Calu3 (cell line): Measurements from ENCODE around the gene REM2. TPM values are rescaled to one million over a fixed set of nuclear protein-coding genes. Genes with fewer than 3 reads are reported as not detected.

Experiments used
- BruUV-seq: library from RNA; stranded (reverse); fragments of 400-500 nt; replicated peaks from 2 replicates; lab custom pipeline; 2021; lab: Mats Ljungman, UMichigan
- CTCF ChIA-PET: fragments of 300-600 bp; sonication (Branson Sonifier 250); formaldehyde crosslinking; loops from one replicate; lab custom pipeline; 2022; ENCODE audit warnings: antibody characterized with exemption; lab: Charles Lee
- DNase-seq: peaks from one replicate; pipeline ENCODE4 v3.0.0; 2022
- H3K27ac Mint-ChIP-seq: one replicate; pipeline ENCODE4 v1.8.0; 2022; ENCODE audit warnings: mixed read lengths; ENCODE audit not compliant: unreplicated experiment
- H3K27me3 Mint-ChIP-seq: one replicate; pipeline ENCODE4 v1.8.0; 2022; ENCODE audit warnings: mixed read lengths; ENCODE audit not compliant: unreplicated experiment
- H3K36me3 Mint-ChIP-seq: one replicate; pipeline ENCODE4 v1.8.0; 2022; ENCODE audit warnings: mild to moderate bottlenecking, moderate library complexity, mixed read lengths; ENCODE audit not compliant: insufficient read depth, unreplicated experiment
- H3K4me1 Mint-ChIP-seq: one replicate; pipeline ENCODE4 v1.8.0; 2022; ENCODE audit warnings: mild to moderate bottlenecking, low read depth, mixed read lengths; ENCODE audit not compliant: unreplicated experiment
- H3K4me3 Mint-ChIP-seq: one replicate; pipeline ENCODE4 v1.8.0; 2022; ENCODE audit warnings: mild to moderate bottlenecking, low read depth, moderate library complexity, mixed read lengths; ENCODE audit not compliant: unreplicated experiment
- H3K9me3 Mint-ChIP-seq: one replicate; pipeline ENCODE4 v1.8.0; 2022; ENCODE audit warnings: low read depth, mixed read lengths; ENCODE audit not compliant: unreplicated experiment
- CTCF ChIP-seq: fragments of 200-600 bp; IDR thresholded peaks from one replicate; pipeline ENCODE4 v1.8.0; 2022; ENCODE audit warnings: antibody characterized with exemption; ENCODE audit not compliant: unreplicated experiment
- intact Hi-C: fragments of 100-400 bp; cut with micrococcal nuclease; formaldehyde crosslinking; loops from one replicate; pipeline ENCODE4 v1.10.0; 2022; ENCODE audit not compliant: unreplicated experiment
- total RNA-seq: library from RNA; stranded (reverse); gene quantifications from 2 replicates; pipeline ENCODE4 v1.2.3, GENCODE V29; 2022

The REM2 gene
- total RNA-seq, 1 experiment from 2014 or later = 0.85 TPM

- Mint-ChIP-seq H3K4me3 (no peak overlapping the region), H3K27me3 (peaks cover under 1% of the 10 kb centered on the region), H3K27ac (no peak overlapping the region), H3K4me1 (no peaks in the 10 kb centered on the region), H3K9me3 (no peaks in the 10 kb centered on the region), H3K36me3 (no peaks in the 10 kb centered on the region)
- TF ChIP-seq CTCF = no peak
- BruUV-seq = no TSS peak
- CTCF ChIA-PET = no interaction called here
- intact Hi-C loops = no loop called here
- DNase-seq = no peak
Observed at GRCh38 chr14:22844221-22845102, 38.6 kb upstream of the REM2 start.

- H3K9me3 Mint-ChIP-seq = no peaks in the 10 kb centered on the region
- H3K27me3 Mint-ChIP-seq = no peaks in the 10 kb centered on the region
- H3K4me1 Mint-ChIP-seq = no peaks in the 10 kb centered on the region
- no TSS peak for BruUV-seq
- no peaks in the 10 kb centered on the region for H3K36me3 Mint-ChIP-seq
- CTCF ChIA-PET = no interaction called here
- intact Hi-C loops = no loop called here
- DNase-seq = no peak
- TF ChIP-seq CTCF = no peak
- no peak overlapping the region for H3K4me3 Mint-ChIP-seq
- no peak overlapping the region for H3K27ac Mint-ChIP-seq
Observed at GRCh38 chr14:22845103-22845394, 38.0 kb upstream of the REM2 start.

- H3K36me3 Mint-ChIP-seq = no peaks in the 10 kb centered on the region
- intact Hi-C loops = no loop called here
- CTCF ChIA-PET = no interaction called here
- DNase-seq = no peak
- TF ChIP-seq CTCF = no peak
- no peaks in the 10 kb centered on the region for H3K4me1 Mint-ChIP-seq
- no TSS peak for BruUV-seq
- H3K9me3 Mint-ChIP-seq = no peaks in the 10 kb centered on the region
- H3K27ac Mint-ChIP-seq = no peak overlapping the region
- H3K4me3 Mint-ChIP-seq = no peak overlapping the region
- H3K27me3 Mint-ChIP-seq = no peaks in the 10 kb centered on the region
Observed at GRCh38 chr14:22845821-22846625, 37.0 kb upstream of the REM2 start.

GRCh38 chr14:22846811-22847307, 36.2 kb upstream of the REM2 start:
- TF ChIP-seq CTCF = no peak
- CTCF ChIA-PET = no interaction called here
- intact Hi-C loops = no loop called here
- Mint-ChIP-seq H3K36me3 (no peaks in the 10 kb centered on the region), H3K27me3 (no peaks in the 10 kb centered on the region), H3K4me3 (no peak overlapping the region), H3K4me1 (no peaks in the 10 kb centered on the region), H3K27ac (no peak overlapping the region), H3K9me3 (no peaks in the 10 kb centered on the region)
- no peak for DNase-seq
- no TSS peak for BruUV-seq
